Left cardiac atrium (tissue), 4 donors: ENCODE measurements around the gene EFNA4. TPM values are rescaled to one million over a fixed set of nuclear protein-coding genes. Genes with fewer than 3 reads are reported as not detected.
"Not testable (repeated sequence)": the region's sequence is repeated elsewhere in the genome, so short reads cannot be mapped to it uniquely, and the experiment has no call there.

ENCODE experiments used
- ATAC-seq, 2 donors: fragments of 200-7000 bp; cut with Tn5 transposase; one replicate each; pipeline ENCODE4 v1.9.1; 2020; ENCODE audit warnings: mild to moderate bottlenecking in 2 of 2, moderate library complexity in 2 of 2
- DNase-seq: peaks from one replicate; pipeline ENCODE4 v3.0.0-alpha.2; 2020
- intact Hi-C, 2 donors: fragments of 100-400 bp; cut with DNase I; formaldehyde crosslinking; loops; one replicate each; pipeline versions ENCODE4 v1.14.1 to v1.15.1; 2022 to 2023
- total RNA-seq, 2 donors: library from RNA; stranded (reverse); fragmentation: NEBNext Ultra II Directional; extraction: Animal tissue kit (Norgen Biotek cat#: 25700); gene quantifications; one replicate each; pipeline ENCODE4 v1.2.1, GENCODE V29; 2021
- donor health status: DM: no; HTN: yes; CAD: no.
- donor health status: DM: no; HTN: yes; CAD: no; lungs with severe emphysema.
- donor health status: DM: yes; HTN: yes; CAD: no.
- donor health status: Dilated cardiomyopathy.

EFNA4 gene
- total RNA-seq, 2 donors from 2014 or later = 2.5 to 2.7 TPM

DNA sequence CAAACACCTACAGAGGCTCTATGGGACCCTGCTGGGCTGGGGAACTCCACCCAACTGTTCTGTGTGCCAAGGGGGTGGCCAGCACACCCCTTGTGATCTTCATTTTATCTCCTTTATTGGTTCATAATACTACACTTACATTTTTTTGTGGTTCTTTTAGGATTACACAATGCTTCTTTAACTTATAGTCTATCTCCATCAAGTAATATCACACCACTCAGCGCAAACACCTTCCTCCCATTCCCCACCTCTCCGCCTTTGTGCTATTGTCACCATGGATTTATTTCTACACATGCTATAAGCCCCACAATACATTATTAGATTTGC, 31.0 kb downstream of the EFNA4 start:
- DNase-seq (no peak), ATAC-seq (no peak)
- intact Hi-C loops = loop anchor here in 1 of 2 donors (5.0 kb wide), 1 partner anchor 33 kb away; the partner anchor contains the start of gene EFNA1

DNA sequence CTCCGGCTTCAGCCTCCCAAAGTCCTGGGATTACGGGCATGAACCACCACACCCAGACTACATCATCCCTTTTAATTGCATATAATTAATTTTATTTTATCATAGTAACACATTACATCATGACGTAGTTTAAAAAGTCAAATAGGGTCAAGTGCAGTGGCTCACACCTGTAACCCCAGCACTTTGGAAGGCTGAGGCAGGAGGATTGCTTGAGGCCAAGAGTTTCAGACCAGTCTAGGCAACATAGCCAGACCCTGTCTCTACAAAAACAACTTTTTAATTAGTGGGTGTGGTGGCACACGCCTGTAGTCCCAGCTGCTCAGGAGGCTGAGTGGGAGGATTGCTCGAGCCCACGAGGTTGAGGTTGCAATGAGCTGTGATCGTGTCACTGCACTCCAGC, 35.8 kb downstream of the EFNA4 start:
- DNase-seq = no peak
- intact Hi-C loops = no loop called here
- no peak for ATAC-seq

DNA sequence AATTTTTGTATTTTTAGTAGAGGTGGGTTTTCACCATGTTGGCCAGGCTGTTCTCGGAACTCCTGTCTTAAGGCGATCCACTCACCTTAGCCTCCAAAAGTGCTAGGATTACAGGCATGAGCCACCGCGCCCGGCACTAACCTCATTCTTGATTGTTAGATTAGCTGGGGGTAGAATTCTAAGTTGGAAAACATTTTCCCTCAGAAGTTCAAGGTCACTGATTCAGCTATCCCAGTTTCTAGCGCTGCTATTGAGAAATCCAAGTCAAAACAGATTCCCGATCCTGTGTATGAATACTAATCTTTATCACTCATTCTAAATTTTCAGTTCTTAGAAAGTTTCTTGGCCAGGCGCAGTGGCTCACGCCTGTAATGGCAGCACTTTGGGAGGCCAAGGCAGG, 39.8 kb downstream of the EFNA4 start:
- intact Hi-C loops = no loop called here
- ATAC-seq (no peak), DNase-seq (no peak)

DNA sequence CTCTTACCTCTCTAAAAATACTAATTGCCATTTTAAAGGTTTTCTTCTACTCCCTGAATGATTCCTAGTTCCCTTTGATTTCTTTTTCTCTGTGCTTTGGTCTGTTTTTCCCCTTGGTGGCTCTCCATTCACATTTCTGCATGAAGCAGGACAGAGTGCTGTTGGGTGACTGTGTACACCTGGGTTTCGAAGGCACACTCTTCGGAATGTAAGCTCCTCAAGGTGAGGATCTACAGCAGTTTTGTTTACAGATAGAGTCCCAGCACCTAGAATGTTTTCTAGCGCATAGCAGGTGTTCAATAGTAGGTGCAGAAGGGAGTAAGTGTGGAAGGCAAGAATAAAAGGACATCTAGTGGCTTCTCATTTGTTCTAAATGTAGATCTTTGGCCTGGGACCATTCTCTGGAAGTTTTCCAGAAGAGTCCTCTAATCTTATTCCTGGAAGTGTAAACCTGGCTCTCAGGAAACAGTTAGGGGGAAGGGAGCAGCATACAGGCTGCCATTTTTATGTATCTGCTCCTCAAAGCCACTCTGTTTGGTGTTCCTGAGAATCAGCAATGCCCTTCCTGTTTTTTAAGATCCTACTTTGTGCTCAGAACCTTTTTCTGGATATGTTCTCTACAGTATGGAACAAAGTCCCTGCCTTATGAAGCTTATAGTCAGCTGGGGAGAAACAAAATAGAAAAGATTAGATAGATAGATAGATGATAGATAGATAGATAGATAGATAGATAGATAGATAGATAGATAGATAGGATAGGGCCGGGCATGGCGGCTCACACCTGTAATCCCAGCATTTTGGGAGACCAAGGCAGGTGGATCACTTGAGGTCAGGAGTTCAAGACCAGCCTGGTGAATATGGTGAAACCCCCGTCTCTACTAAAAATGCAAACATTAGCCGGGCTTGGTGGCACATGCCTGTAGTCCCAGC, 41.3 kb downstream of the EFNA4 start:
- peak in 1 of 2 donors; percentile 43 for ATAC-seq

DNA sequence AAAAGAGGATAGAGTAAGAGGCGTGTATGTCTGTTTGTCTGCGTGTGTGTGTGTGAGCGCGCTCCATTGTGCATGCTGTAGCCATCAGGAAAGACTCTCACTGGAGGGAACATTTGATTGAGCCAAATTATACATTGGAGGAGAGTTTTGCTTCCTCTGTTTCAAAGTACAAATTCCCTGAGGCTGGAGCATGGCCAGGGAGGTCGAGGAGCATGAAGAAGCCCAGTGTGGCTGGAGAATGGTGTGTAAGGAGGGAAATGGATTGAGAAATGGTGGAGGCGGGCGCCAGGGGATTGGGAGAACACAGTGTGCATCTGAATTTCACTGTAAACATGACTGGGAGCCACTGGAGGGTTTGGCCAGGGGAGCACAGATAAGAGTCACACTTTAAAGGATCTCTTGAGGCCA, 42.1 kb downstream of the EFNA4 start:
- DNase-seq (peak; percentile 74), ATAC-seq (peak; percentile 66 to 81)
- intact Hi-C loops = no loop called here

More for the DNA sequence above, 41.3 kb downstream of the EFNA4 start:
- intact Hi-C loops = no loop called here
- no peak for DNase-seq

DNA sequence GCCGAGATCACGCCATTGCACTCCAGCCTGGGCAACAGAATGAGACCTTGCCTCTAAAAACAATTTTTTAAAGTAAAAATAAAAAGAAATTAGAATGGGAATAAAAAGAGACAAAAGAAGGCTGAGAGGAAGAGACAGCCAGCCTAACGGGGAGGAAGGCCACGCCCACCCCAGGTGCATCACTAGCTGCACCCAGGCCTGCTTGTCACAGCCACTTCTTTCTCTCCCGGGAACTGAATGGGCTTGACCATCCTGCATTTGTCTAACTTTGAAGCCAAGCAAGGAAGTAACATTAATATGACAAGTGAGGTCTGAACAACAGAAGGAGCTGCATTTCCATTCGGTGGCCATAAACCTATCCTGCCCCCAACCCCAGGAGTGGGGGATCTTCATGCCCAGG, 43.3 kb downstream of the EFNA4 start:
- ATAC-seq = no peak
- intact Hi-C loops = no loop called here
- DNase-seq = no peak

DNA sequence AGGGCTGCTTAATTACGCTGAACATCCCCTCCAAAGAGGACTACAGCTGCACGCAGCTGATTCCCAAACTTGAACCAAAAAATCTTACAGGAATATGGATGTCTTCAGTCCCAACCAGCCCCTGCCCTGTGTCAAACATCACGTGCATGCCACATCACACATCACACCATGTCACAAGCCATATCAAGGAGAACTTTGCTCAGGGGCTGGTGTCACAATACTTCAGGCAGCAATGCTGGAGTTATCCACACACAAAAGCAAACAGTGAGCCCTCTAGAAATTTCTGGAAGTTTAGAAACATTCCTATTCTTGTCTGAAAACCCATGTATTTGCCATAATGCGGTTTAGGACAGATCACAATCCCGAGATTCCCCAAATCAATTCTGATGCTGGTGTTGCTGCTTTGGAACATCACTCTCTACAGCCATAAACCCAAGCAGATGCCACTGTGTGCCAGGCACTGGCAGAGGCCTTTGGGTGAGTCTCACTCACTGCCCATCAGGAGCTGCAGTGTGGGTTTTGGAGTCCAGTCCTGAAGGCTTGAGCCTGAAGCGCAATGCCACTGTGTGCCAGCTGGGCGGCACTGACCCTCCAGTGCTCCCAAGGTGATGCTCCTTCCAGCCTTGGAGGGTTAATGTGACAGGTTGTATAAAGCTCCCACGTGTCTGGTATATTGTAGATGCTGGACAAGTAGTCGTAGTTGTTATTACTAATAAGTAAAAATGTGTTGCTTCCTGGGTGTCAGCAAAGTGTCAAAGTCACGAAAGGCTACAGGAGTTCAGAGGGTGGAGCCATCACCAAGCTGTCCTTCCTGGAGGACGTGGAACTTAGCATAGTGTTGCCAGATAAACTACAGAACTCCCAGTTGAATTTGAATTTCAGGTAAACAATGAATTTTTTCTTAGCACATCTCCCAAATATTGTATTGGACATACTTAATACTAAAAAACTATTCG, 44.0 kb downstream of the EFNA4 start:
- ATAC-seq (no peak), DNase-seq (no peak)
- intact Hi-C loops = no loop called here

DNA sequence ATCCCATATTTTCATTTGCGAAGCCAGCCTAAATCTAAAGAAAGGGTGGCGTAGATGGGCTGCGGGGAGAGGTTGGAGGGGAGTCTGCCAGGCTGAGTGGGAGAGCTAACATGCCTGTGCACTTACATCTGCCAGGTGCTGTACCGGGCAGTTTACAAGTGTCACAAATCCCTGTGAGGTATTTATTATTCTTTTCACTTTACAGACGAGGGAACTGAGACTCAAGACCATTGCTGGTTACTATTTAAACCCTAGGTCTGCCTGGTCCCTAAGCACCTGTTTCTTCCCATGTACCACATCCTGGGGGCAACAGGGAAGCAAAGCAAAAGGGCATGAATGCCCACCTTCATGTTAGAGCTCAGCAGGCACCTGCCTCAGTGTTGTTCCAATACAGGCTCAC, 44.8 kb downstream of the EFNA4 start:
- ATAC-seq (no peak), DNase-seq (no peak)
- intact Hi-C loops = no loop called here

DNA sequence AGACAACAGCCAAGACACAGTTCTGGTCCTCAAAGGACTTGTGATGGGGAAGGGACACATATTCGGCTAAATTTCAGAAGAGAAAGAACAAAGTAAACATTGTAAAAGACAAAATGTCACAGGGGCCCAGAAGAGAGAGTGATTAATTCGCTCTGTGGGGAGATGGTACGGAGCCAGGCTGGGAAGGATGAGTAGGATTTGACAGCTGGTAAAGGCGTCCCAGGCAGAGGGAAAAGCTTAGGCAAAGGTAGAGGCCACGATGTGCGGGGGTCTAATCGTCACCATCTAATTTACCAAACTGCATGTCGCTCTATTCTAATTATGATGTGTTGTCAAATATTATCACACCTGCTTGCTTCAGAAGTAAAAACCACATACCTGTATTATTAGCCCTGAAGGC, 46.8 kb downstream of the EFNA4 start:
- ATAC-seq (no peak), DNase-seq (no peak)
- intact Hi-C loops = no loop called here

DNA sequence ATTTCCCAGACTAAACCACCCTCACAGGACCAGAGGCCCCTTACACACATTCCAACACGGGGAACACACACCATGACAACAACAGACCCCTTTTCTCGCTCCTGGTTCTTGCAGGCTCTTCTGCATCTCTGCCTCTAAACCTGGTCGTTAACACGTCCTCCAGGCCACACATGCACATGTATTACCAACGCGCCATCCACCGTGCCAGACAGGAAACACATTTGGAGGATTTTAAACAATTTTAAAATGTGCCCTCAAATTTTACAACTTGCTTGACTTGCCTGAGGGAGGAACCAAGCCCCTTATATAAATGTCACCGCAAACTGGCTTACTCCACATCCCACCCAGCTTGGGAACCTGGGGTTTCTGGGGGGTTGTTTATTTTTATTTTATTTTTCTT, 47.3 kb downstream of the EFNA4 start:
- DNase-seq (no peak), ATAC-seq (no peak)
- intact Hi-C loops = no loop called here

DNA sequence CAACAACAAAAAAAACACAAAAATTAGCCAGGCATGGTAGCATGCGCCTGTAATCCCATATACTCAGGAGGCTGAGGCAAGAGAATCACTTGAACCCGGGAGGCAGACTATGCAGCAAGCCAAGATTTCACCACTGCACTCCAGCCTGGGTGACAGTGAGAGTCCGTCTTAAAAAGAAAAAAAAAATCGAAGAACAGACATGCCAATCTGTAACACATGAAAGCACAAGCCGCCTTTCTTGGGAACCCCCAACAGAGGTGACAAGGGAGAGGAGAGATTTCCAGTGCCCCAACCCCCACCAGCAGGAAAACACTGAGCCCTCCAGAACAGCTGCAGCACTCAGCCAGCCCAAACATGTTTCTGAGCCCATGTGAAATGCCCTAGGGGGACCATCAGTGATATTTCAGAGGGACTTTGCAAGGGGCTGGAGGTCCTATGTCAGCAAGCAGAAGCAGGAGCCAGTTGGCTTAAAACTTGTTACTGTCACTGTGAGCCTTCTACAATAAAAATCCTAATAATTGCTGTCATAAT, 50.0 kb downstream of the EFNA4 start:
- no peak for DNase-seq
- ATAC-seq = no peak
- intact Hi-C loops = no loop called here

DNA sequence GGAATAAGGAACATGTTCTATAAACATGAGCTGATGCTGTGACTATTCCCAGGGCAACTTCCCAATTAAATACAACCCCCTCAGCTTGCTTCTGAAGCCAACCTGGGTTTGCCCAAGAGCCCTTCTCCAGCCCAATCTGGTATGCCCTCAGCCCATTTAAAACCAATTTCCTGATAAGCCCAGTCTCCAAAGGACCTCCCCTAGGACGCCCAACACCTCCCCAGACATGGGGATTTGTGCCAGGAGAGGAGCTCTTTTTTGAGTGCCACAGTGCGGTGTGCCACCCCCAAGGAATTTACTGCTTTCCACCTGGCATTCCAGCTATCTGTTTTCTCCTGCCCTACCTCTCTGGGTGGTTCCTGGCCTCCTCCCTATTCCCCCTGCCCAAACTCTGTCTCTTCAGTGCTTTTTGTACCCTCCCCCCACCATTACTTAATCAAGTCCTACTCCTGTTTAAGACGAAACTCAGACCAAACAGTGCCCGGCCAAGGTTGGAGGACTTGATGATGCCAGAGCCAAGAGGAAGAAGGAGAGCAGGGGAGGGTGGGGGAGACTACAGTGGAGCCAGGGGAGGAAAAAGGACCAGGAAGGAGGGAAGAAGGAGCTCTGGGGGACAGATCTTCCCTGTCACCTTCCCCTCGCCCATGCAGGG, 52.7 kb downstream of the EFNA4 start:
- ATAC-seq (no peak), DNase-seq (no peak)
- intact Hi-C loops = no loop called here

DNA sequence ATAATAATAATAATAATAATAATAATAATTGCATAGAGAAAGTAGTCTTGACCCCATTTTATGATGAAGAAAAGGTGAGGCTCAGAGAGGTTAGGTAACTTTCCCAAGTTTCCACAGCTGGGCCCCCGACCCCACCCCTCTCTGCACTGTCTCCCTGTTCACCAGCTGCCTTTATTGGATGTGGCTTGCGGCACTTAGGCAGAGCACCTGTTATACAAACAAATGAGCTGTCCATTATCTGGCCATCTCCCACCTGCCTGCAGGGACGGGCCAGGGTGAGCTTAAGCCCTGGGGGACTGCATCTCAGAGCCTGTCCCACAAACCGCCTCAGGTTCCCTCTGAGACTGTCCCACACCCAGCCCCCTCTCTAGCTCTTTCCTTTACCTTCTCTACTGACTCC, 54.1 kb downstream of the EFNA4 start:
- no peak for ATAC-seq
- DNase-seq = no peak
- intact Hi-C loops = no loop called here

DNA sequence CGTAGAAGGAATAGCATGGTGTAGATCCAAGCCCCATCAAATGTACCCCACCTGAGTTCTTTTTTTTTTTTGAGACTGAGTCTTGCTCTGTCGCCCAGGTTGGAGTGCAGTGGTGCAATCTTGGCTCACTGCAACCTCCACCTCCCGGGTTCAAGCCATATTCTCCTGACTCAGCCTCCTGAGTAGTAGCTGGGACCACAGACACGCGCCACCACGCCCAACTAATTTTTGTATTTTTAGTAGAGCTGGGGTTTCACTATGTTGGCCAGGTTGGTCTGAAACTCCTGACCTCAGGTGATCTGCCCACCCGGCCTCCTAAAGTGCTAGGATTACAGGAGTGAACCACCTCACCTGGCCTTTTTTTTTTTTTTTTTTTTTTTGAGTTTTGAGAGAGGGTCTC, 54.5 kb downstream of the EFNA4 start:
- DNase-seq, ATAC-seq, intact Hi-C loops: not testable (repeated sequence)

Other genes starting within 250 kb of the EFNA4 start
- 1 to 10 TPM; 3.2 to 4.6 TPM for gene KCNN3, start 193.5 kb upstream of the EFNA4 start, total RNA-seq
- 10 to 100 TPM; 55.9 to 63.7 TPM for gene PMVK, start 127.0 kb upstream of the EFNA4 start, total RNA-seq
- 10 to 100 TPM; 58.8 to 69.7 TPM for gene PBXIP1, start 107.6 kb upstream of the EFNA4 start, total RNA-seq
- 10 to 100 TPM; 15.3 to 15.8 TPM for gene PYGO2, start 102.0 kb upstream of the EFNA4 start, total RNA-seq
- 100 to 1,000 TPM in 1 of 2 donors, 10 to 100 TPM in 1; 88.7 to 102 TPM for gene SHC1, start 93.0 kb upstream of the EFNA4 start, total RNA-seq
- 10 to 100 TPM; 26.9 to 33.8 TPM for gene CKS1B, start 89.1 kb upstream of the EFNA4 start, total RNA-seq
- gene FLAD1, start 80.4 kb upstream of the EFNA4 start, total RNA-seq = 10 to 100 TPM; 25.9 to 30.8 TPM
- gene LENEP, start 70.2 kb upstream of the EFNA4 start, total RNA-seq = not detected
- 10 to 100 TPM; 49.6 to 52.6 TPM for gene ZBTB7B, start 60.9 kb upstream of the EFNA4 start, total RNA-seq
- under 1 TPM in 1 of 2 donors, not detected in 1; 0.59 TPM for gene DCST2, start 30.0 kb upstream of the EFNA4 start, total RNA-seq
- not detected for gene DCST1, start 29.9 kb upstream of the EFNA4 start, total RNA-seq
- gene ADAM15, start 12.4 kb upstream of the EFNA4 start, total RNA-seq = 100 to 1,000 TPM; 108 to 142 TPM
- 1 to 10 TPM; 1.1 to 1.4 TPM for gene EFNA3, start 15.1 kb downstream of the EFNA4 start, total RNA-seq
- 10 to 100 TPM; 33.3 to 39.1 TPM for gene EFNA1, start 64.1 kb downstream of the EFNA4 start, total RNA-seq
- 10 to 100 TPM; 12.2 to 13.0 TPM for gene SLC50A1, start 72.1 kb downstream of the EFNA4 start, total RNA-seq
- 10 to 100 TPM; 65.8 to 78.6 TPM for gene DPM3, start 76.8 kb downstream of the EFNA4 start, total RNA-seq
- gene KRTCAP2, start 109.6 kb downstream of the EFNA4 start, total RNA-seq = 100 to 1,000 TPM; 143 to 156 TPM
- gene TRIM46, start 110.1 kb downstream of the EFNA4 start, total RNA-seq = under 1 TPM; 0.15 to 0.21 TPM
- gene THBS3, start 144.2 kb downstream of the EFNA4 start, total RNA-seq = 10 to 100 TPM; 17.9 to 18.6 TPM
- gene MTX1, start 145.0 kb downstream of the EFNA4 start, total RNA-seq = 10 to 100 TPM; 19.7 to 25.5 TPM
- 10 to 100 TPM; 16.1 to 18.7 TPM for gene ENTREP3, start 191.7 kb downstream of the EFNA4 start, total RNA-seq
- 10 to 100 TPM; 53.6 to 66.4 TPM for gene SCAMP3, start 198.6 kb downstream of the EFNA4 start, total RNA-seq
- 10 to 100 TPM; 19.7 to 23.8 TPM for gene CLK2, start 209.8 kb downstream of the EFNA4 start, total RNA-seq
- 1 to 10 TPM in 1 of 2 donors, under 1 TPM in 1; 0.76 to 1.6 TPM for gene HCN3, start 213.7 kb downstream of the EFNA4 start, total RNA-seq
- not detected for gene PKLR, start 237.7 kb downstream of the EFNA4 start, total RNA-seq
- 100 to 1,000 TPM in 1 of 2 donors, 10 to 100 TPM in 1; 92.9 to 128 TPM for gene FDPS, start 245.1 kb downstream of the EFNA4 start, total RNA-seq